ENCODE results near the gene DENND4C.
"Not testable (repeated sequence)": the region's sequence is repeated elsewhere in the genome, so short reads cannot be mapped to it uniquely, and the experiment has no call there.

The DENND4C gene

GRCh38 chr9:19378164-19378563, 147.7 kb downstream of the DENND4C start:
- DNase-seq: no peak

- no peak for DNase-seq
Observed at GRCh38 chr9:19378647-19379046, 148.2 kb downstream of the DENND4C start.

GRCh38 chr9:19379283-19379682, 148.8 kb downstream of the DENND4C start:
- peak; percentile 24 for DNase-seq

GRCh38 chr9:19379697-19380046, 149.2 kb downstream of the DENND4C start:
- DNase-seq: no peak

GRCh38 chr9:19380826-19381075, 150.3 kb downstream of the DENND4C start:
- DNase-seq: no peak

GRCh38 chr9:19381656-19382055, 151.2 kb downstream of the DENND4C start:
- no peak for DNase-seq

GRCh38 chr9:19385212-19385611, 154.7 kb downstream of the DENND4C start:
- not testable (repeated sequence) for DNase-seq

- DNase-seq: no peak
Observed at GRCh38 chr9:19385786-19386501, 155.5 kb downstream of the DENND4C start.

GRCh38 chr9:19386502-19387044, 156.1 kb downstream of the DENND4C start:
- DNase-seq: no peak

GRCh38 chr9:19387317-19387716, 156.8 kb downstream of the DENND4C start:
- no peak for DNase-seq

- not testable (repeated sequence) for DNase-seq
Observed at GRCh38 chr9:19389539-19389938, 159.0 kb downstream of the DENND4C start.

GRCh38 chr9:19397845-19398244, 167.4 kb downstream of the DENND4C start:
- DNase-seq: no peak

GRCh38 chr9:19403231-19403630, 172.7 kb downstream of the DENND4C start:
- DNase-seq: not testable (repeated sequence)

- DNase-seq: no peak
Observed at GRCh38 chr9:19404283-19405075, 174.0 kb downstream of the DENND4C start.

- DNase-seq: no peak
Observed at GRCh38 chr9:19405771-19406170, 175.3 kb downstream of the DENND4C start.

GRCh38 chr9:19408316-19408692, 177.8 kb downstream of the DENND4C start:
- no peak for DNase-seq

- DNase-seq: peak; percentile 99
Observed at GRCh38 chr9:19408693-19409400, 178.4 kb downstream of the DENND4C start, which contains the start of gene ACER2. TSS of gene ACER2 (plus strand) at chr9:19409009. CDS start at chr9:19409085, 76 bp downstream.

GRCh38 chr9:19409401-19410194, 179.1 kb downstream of the DENND4C start:
- no peak for DNase-seq

- no peak for DNase-seq
Observed at GRCh38 chr9:19410195-19410503, 179.7 kb downstream of the DENND4C start.

- no peak for DNase-seq
Observed at GRCh38 chr9:19410594-19410993, 180.1 kb downstream of the DENND4C start.

GRCh38 chr9:19411316-19411715, 180.8 kb downstream of the DENND4C start:
- no peak for DNase-seq

- not testable (repeated sequence) for DNase-seq
Observed at GRCh38 chr9:19413456-19413855, 183.0 kb downstream of the DENND4C start.

GRCh38 chr9:19416143-19416542, 185.7 kb downstream of the DENND4C start:
- DNase-seq: no peak

All from activated T-cell treated with anti-CD3 and anti-CD28 coated beads, Interleukin-2, amount 50 U/mL, for 1 hour (primary cell).